WI38 (cell line): ENCODE results near the gene CAMP.

Experiments used
- H3K4me3 ChIP-seq: 2 replicates; pipeline ENCODE4 v1.5.1; 2011; ENCODE audit warnings: low read depth, mild to moderate bottlenecking, control low read depth, low read length
- CTCF ChIP-seq: IDR thresholded peaks from 2 replicates; pipeline ENCODE4 v1.5.1; 2012; ENCODE audit warnings: low read depth, mild to moderate bottlenecking, control low read depth, low read length

CAMP gene

GRCh38 chr3:48248095-48248850, 25.0 kb downstream of the CAMP start:
- H3K4me3 ChIP-seq = no peak overlapping the region
- no peak for TF ChIP-seq CTCF

GRCh38 chr3:48256557-48256956, 33.3 kb downstream of the CAMP start:
- H3K4me3 ChIP-seq = no peak overlapping the region
- TF ChIP-seq CTCF = no peak

GRCh38 chr3:48258530-48258929, 35.2 kb downstream of the CAMP start:
- no peak for TF ChIP-seq CTCF
- no peak overlapping the region for H3K4me3 ChIP-seq

- no peak overlapping the region for H3K4me3 ChIP-seq
- TF ChIP-seq CTCF = no peak
These were observed 44.5 kb downstream of the CAMP start for GRCh38 chr3:48267782-48268181.

GRCh38 chr3:48268381-48268935, 45.2 kb downstream of the CAMP start:
- no peak overlapping the region for H3K4me3 ChIP-seq

GRCh38 chr3:48268936-48269561, 45.8 kb downstream of the CAMP start:
- no peak overlapping the region for H3K4me3 ChIP-seq
- TF ChIP-seq CTCF = no peak

More at GRCh38 chr3:48268381-48268935, 45.2 kb downstream of the CAMP start:
- no peak for TF ChIP-seq CTCF

- TF ChIP-seq CTCF = no peak
- H3K4me3 ChIP-seq = no peak overlapping the region
These were observed 46.3 kb downstream of the CAMP start for GRCh38 chr3:48269592-48269991.
